A549 (cell line): ENCODE measurements around the gene CASP1. TPM values are rescaled to one million over a fixed set of nuclear protein-coding genes. Genes with fewer than 3 reads are reported as not detected.

ENCODE experiments used
- ATAC-seq, 2 experiments: fragments of 200-7000 bp in 1 of 2; fragments of >200 bp in 1 of 2; cut with Nextera tagmentation in 1 of 2; cut with Tn5 transposase in 1 of 2; 3 replicates each; pipeline versions ENCODE4 v1.8.0 to v1.9.1; 2018 to 2020; ENCODE audit warnings: mild to moderate bottlenecking in 1 of 2, moderate library complexity in 1 of 2
- CTCF ChIA-PET: fragments of 300-600 bp; sonication (Branson Sonifier 250); formaldehyde crosslinking; extraction: SDS; loops from one replicate; lab custom pipeline; 2021; ENCODE audit warnings: antibody characterized with exemption, inconsistent platforms; lab: Yijun Ruan, JAX
- POLR2A ChIA-PET: fragments of 350-600 bp; formaldehyde crosslinking; extraction: SDS; loops from one replicate; lab custom pipeline; 2021; ENCODE audit warnings: antibody characterized with exemption, inconsistent platforms; lab: Yijun Ruan, JAX
- DNase-seq, 2 experiments: peaks; one replicate each; pipeline versions ENCODE4 v3.0.0 to v3.0.0-alpha.2; 2011 to 2016; ENCODE audit warnings: low read depth in 1 of 2, low spot score in 1 of 2
- FAIRE-seq: peaks from 2 replicates; lab custom pipeline; 2011; peaks lifted over from hg19 to GRCh38; lab: Jason Lieb, UNC
- H3K27ac ChIP-seq, 2 experiments: fragments of >200 bp; sonication (Bioruptor Twin); formaldehyde crosslinking; 3 replicates each; pipeline ENCODE4 v1.5.1; 2016 to 2017
- H3K4me1 ChIP-seq: fragments of >200 bp; sonication (Bioruptor Twin); formaldehyde crosslinking; 3 replicates; pipeline ENCODE4 v1.6.1; 2016
- H3K4me2 ChIP-seq: fragments of >200 bp; sonication (Bioruptor Twin); formaldehyde crosslinking; 3 replicates; pipeline ENCODE4 v1.6.1; 2016
- H3K4me3 ChIP-seq: fragments of >200 bp; sonication (Bioruptor Twin); formaldehyde crosslinking; 3 replicates; pipeline ENCODE4 v1.5.1; 2016
- H3K9me3 ChIP-seq: fragments of >200 bp; sonication (Bioruptor Twin); formaldehyde crosslinking; 3 replicates; pipeline ENCODE4 v1.6.1; 2016
- ATOH8 ChIP-seq: fragments of 250-450 bp; sonication (Bioruptor Pico); IDR thresholded peaks from 2 replicates; pipeline ENCODE4 v1.5.0; 2020; ENCODE audit warnings: low read depth, mild to moderate bottlenecking, moderate library complexity
- CBX2 ChIP-seq: fragments of 200-600 bp; sonication (generic); IDR thresholded peaks from 2 replicates; pipeline ENCODE4 v1.6.1; 2016; ENCODE audit warnings: low read depth, mild to moderate bottlenecking, borderline replicate concordance
- CEBPB ChIP-seq, 2 experiments: fragments of >200 bp in 1 of 2; sonication (Bioruptor Twin) in 1 of 2; formaldehyde crosslinking in 1 of 2; IDR thresholded peaks; 2 replicates each; pipeline ENCODE4 v1.6.1; 2012 to 2016
- E2F6 ChIP-seq: IDR thresholded peaks from 2 replicates; pipeline ENCODE4 v1.6.1; 2012; ENCODE audit warnings: low read depth, borderline replicate concordance
- ELK1 ChIP-seq: fragments of 150-350 bp; IDR thresholded peaks from 2 replicates; pipeline ENCODE4 v1.6.1; 2014; ENCODE audit warnings: low read depth, mild to moderate bottlenecking, low read length
- EP300 ChIP-seq, 2 experiments: fragments of >200 bp; sonication (Bioruptor Twin); formaldehyde crosslinking; IDR thresholded peaks; 2 replicates in 1 of 2; 3 replicates in 1 of 2; pipeline ENCODE4 v1.6.1; 2016 to 2017
- FOSL2 ChIP-seq, 2 experiments: fragments of 450-650 bp in 1 of 2; fragments of >200 bp in 1 of 2; sonication (Bioruptor Twin) in 1 of 2; formaldehyde crosslinking; IDR thresholded peaks; 2 replicates each; pipeline versions ENCODE4 v1.5.0 to v1.6.1; 2016 to 2020; ENCODE audit warnings: mild to moderate bottlenecking in 1 of 2, moderate library complexity in 1 of 2
- HES2 ChIP-seq: fragments of >200 bp; sonication (Bioruptor Twin); formaldehyde crosslinking; IDR thresholded peaks from 2 replicates; pipeline ENCODE4 v1.6.1; 2016
- HEYL ChIP-seq: fragments of 250-450 bp; sonication (Bioruptor Pico); IDR thresholded peaks from 2 replicates; pipeline ENCODE4 v1.8.0; 2021; ENCODE audit warnings: mild to moderate bottlenecking, moderate library complexity
- HMGXB4 ChIP-seq: fragments of 250-450 bp; sonication (Bioruptor Pico); IDR thresholded peaks from 2 replicates; pipeline ENCODE4 v1.5.0; 2021; ENCODE audit warnings: mild to moderate bottlenecking, moderate library complexity, borderline replicate concordance
- HOXB13 ChIP-seq: fragments of 250-450 bp; sonication (Bioruptor Pico); IDR thresholded peaks from 2 replicates; pipeline ENCODE4 v1.5.0; 2020; ENCODE audit warnings: low read depth, mild to moderate bottlenecking, moderate library complexity
- MAZ ChIP-seq: fragments of 150-350 bp; IDR thresholded peaks from 2 replicates; pipeline ENCODE4 v1.6.1; 2014; ENCODE audit warnings: antibody characterized with exemption, low read depth, low read length, borderline replicate concordance
- MYC ChIP-seq: IDR thresholded peaks from 2 replicates; pipeline ENCODE4 v1.6.1; 2012; ENCODE audit warnings: mild to moderate bottlenecking, inconsistent platforms, low read length, improper control_type of control experiment, borderline replicate concordance
- NPAS2 ChIP-seq: fragments of 250-450 bp; sonication (Bioruptor Pico); IDR thresholded peaks from 2 replicates; pipeline ENCODE4 v1.8.0; 2022; ENCODE audit warnings: mild to moderate bottlenecking, moderate library complexity, borderline replicate concordance
- PBX3 ChIP-seq: IDR thresholded peaks from 2 replicates; pipeline ENCODE4 v1.6.1; 2012
- PHF8 ChIP-seq: fragments of 200-600 bp; sonication (generic); IDR thresholded peaks from 2 replicates; pipeline ENCODE4 v1.6.1; 2016; ENCODE audit warnings: low read depth, mild to moderate bottlenecking, antibody characterized with exemption, moderate library complexity, borderline replicate concordance
- POLR2AphosphoS2 ChIP-seq: conservative IDR thresholded peaks from 2 replicates; pipeline ENCODE4 v1.6.1; 2012; ENCODE audit warnings: low read length, improper control_type of control experiment, inconsistent platforms
- RARB ChIP-seq: fragments of 250-450 bp; sonication (Bioruptor Pico); IDR thresholded peaks from 2 replicates; pipeline ENCODE4 v1.8.0; 2021; ENCODE audit warnings: mild to moderate bottlenecking, moderate library complexity
- RCOR1 ChIP-seq: fragments of 150-350 bp; IDR thresholded peaks from 2 replicates; pipeline ENCODE4 v1.6.1; 2014; ENCODE audit warnings: antibody characterized with exemption, low read length, low read depth
- REST ChIP-seq: fragments of 200-600 bp; sonication (generic); IDR thresholded peaks from 2 replicates; pipeline ENCODE4 v1.6.1; 2016; ENCODE audit warnings: antibody characterized with exemption, mild to moderate bottlenecking, moderate library complexity
- RFX5 ChIP-seq: fragments of 450-650 bp; IDR thresholded peaks from 2 replicates; pipeline ENCODE4 v1.7.1; 2014; ENCODE audit warnings: antibody characterized with exemption, mild to moderate bottlenecking, moderate library complexity
- USF2 ChIP-seq: fragments of 450-650 bp; IDR thresholded peaks from 2 replicates; pipeline ENCODE4 v1.6.1; 2014; ENCODE audit warnings: antibody characterized with exemption
- ZFP36 ChIP-seq: fragments of 450-650 bp; IDR thresholded peaks from 2 replicates; pipeline ENCODE4 v1.6.1; 2014; ENCODE audit warnings: borderline replicate concordance; ENCODE audit not compliant: partially characterized antibody
- WGBS: methylation state at CpG from one replicate; pipeline ENCODE4 v1.1.6; 2017; ENCODE audit errors: missing lambda C conversion rate; 5-methylcytosine and 5-hydroxymethylcytosine counted together
- polyA plus RNA-seq, 4 experiments: library from polyadenylated mRNA; depleted of rRNA in 3 of 4; stranded (reverse); fragments of >200 nt; fragmentation: RNase III in 1 of 4; extraction: RNeasy Plus Mini Kit Qiagen cat#74134 plus additional on column Dnase treatment in 1 of 4; gene quantifications; 2 replicates in 3 of 4; 3 replicates in 1 of 4; pipeline ENCODE4 v1.2.3, GENCODE V29; 2011 to 2017

The CASP1 gene
- polyA plus RNA-seq, 2 of the 4 experiments (the other 2 are of a cell fraction): 0.06 to 0.15 TPM

GRCh38 chr11:105042178-105042577, 7.2 kb upstream of the CASP1 start:
- H3K4me1 ChIP-seq: peaks cover 7% of the 10 kb centered on the region
- TF ChIP-seq PBX3: no peak
- no peak for TF ChIP-seq RCOR1
- TF ChIP-seq MAZ: no peak
- no peak for TF ChIP-seq ELK1
- no peak for TF ChIP-seq ATOH8
- TF ChIP-seq E2F6: no peak
- no peak for TF ChIP-seq HOXB13
- no peak for TF ChIP-seq HES2
- no peak for TF ChIP-seq FOSL2 (IDR thresholded peaks at IDR 0.05)
- TF ChIP-seq FOSL2 (CRISPR knock-in tag; IDR thresholded peaks at IDR 0.05): no peak
- TF ChIP-seq HEYL (CRISPR knock-in tag): no peak
- no peak for TF ChIP-seq EP300 (IDR thresholded peaks at IDR 0.05)
- no peak for DNase-seq
- no peak overlapping the region for H3K4me2 ChIP-seq
- no peak for ATAC-seq
- CTCF ChIA-PET: no interaction called here
- WGBS: 83% methylated on average over 3 of the region's 3 CpGs
- FAIRE-seq: no peak
- H3K27ac ChIP-seq: no peak overlapping the region
- POLR2A ChIA-PET: no interaction called here
- no peaks in the 10 kb centered on the region; the same call in 2 of the 3 replicates for H3K9me3 ChIP-seq
- no peak overlapping the region for H3K4me3 ChIP-seq

- CTCF ChIA-PET: no interaction called here
- no peak overlapping the region for H3K27ac ChIP-seq
- DNase-seq (no peak), FAIRE-seq (no peak), ATAC-seq (no peak)
- H3K4me1 ChIP-seq: no peaks in the 10 kb centered on the region
- H3K4me3 ChIP-seq: no peak overlapping the region
- WGBS: 60% methylated on average over 2 of the region's 2 CpGs
- H3K4me2 ChIP-seq: no peak overlapping the region
- POLR2A ChIA-PET: no interaction called here
- H3K9me3 ChIP-seq: no peaks in the 10 kb centered on the region; the same call in 2 of the 3 replicates
- no peak for TF ChIP-seq RARB (CRISPR knock-in tag)
- TF ChIP-seq REST: no peak
- no peak for TF ChIP-seq RFX5
- no peak for TF ChIP-seq CEBPB (IDR thresholded peaks at IDR 0.05)
- no peak for TF ChIP-seq USF2
- no peak for TF ChIP-seq HOXB13
- no peak for TF ChIP-seq CBX2
- no peak for TF ChIP-seq POLR2AphosphoS2
- TF ChIP-seq MYC: no peak
- no peak for TF ChIP-seq HEYL (CRISPR knock-in tag)
- TF ChIP-seq ATOH8: no peak
- TF ChIP-seq PHF8: no peak
- TF ChIP-seq HMGXB4: no peak
- no peak for TF ChIP-seq ZFP36
- no peak for TF ChIP-seq E2F6
- no peak for TF ChIP-seq NPAS2 (CRISPR knock-in tag)
Measured at GRCh38 chr11:105040703-105041102, 5.8 kb upstream of the CASP1 start.
